Calu3 (cell line): ENCODE measurements around the gene SRRT. TPM values are rescaled to one million over a fixed set of nuclear protein-coding genes. Genes with fewer than 3 reads are reported as not detected.

ENCODE experiments used
- BruUV-seq: library from RNA; stranded (reverse); fragments of 400-500 nt; replicated peaks from 2 replicates; lab custom pipeline; 2021; lab: Mats Ljungman, UMichigan
- CTCF ChIA-PET: fragments of 300-600 bp; sonication (Branson Sonifier 250); formaldehyde crosslinking; loops from one replicate; lab custom pipeline; 2022; ENCODE audit warnings: antibody characterized with exemption; lab: Charles Lee
- DNase-seq: peaks from one replicate; pipeline ENCODE4 v3.0.0; 2022
- H3K27ac Mint-ChIP-seq: one replicate; pipeline ENCODE4 v1.8.0; 2022; ENCODE audit warnings: mixed read lengths; ENCODE audit not compliant: unreplicated experiment
- H3K27me3 Mint-ChIP-seq: one replicate; pipeline ENCODE4 v1.8.0; 2022; ENCODE audit warnings: mixed read lengths; ENCODE audit not compliant: unreplicated experiment
- H3K36me3 Mint-ChIP-seq: one replicate; pipeline ENCODE4 v1.8.0; 2022; ENCODE audit warnings: mild to moderate bottlenecking, moderate library complexity, mixed read lengths; ENCODE audit not compliant: insufficient read depth, unreplicated experiment
- H3K4me1 Mint-ChIP-seq: one replicate; pipeline ENCODE4 v1.8.0; 2022; ENCODE audit warnings: mild to moderate bottlenecking, low read depth, mixed read lengths; ENCODE audit not compliant: unreplicated experiment
- H3K4me3 Mint-ChIP-seq: one replicate; pipeline ENCODE4 v1.8.0; 2022; ENCODE audit warnings: mild to moderate bottlenecking, low read depth, moderate library complexity, mixed read lengths; ENCODE audit not compliant: unreplicated experiment
- H3K9me3 Mint-ChIP-seq: one replicate; pipeline ENCODE4 v1.8.0; 2022; ENCODE audit warnings: low read depth, mixed read lengths; ENCODE audit not compliant: unreplicated experiment
- intact Hi-C: fragments of 100-400 bp; cut with micrococcal nuclease; formaldehyde crosslinking; loops from one replicate; pipeline ENCODE4 v1.10.0; 2022; ENCODE audit not compliant: unreplicated experiment
- total RNA-seq: library from RNA; stranded (reverse); gene quantifications from 2 replicates; pipeline ENCODE4 v1.2.3, GENCODE V29; 2022
- TF ChIP-seq, protein P1 (sequence below): fragments of 200-600 bp; IDR thresholded peaks from one replicate; pipeline ENCODE4 v1.8.0; 2022; ENCODE audit warnings: antibody characterized with exemption; ENCODE audit not compliant: unreplicated experiment

Gene SRRT
- total RNA-seq, 1 experiment from 2014 or later: 151 TPM

DNA sequence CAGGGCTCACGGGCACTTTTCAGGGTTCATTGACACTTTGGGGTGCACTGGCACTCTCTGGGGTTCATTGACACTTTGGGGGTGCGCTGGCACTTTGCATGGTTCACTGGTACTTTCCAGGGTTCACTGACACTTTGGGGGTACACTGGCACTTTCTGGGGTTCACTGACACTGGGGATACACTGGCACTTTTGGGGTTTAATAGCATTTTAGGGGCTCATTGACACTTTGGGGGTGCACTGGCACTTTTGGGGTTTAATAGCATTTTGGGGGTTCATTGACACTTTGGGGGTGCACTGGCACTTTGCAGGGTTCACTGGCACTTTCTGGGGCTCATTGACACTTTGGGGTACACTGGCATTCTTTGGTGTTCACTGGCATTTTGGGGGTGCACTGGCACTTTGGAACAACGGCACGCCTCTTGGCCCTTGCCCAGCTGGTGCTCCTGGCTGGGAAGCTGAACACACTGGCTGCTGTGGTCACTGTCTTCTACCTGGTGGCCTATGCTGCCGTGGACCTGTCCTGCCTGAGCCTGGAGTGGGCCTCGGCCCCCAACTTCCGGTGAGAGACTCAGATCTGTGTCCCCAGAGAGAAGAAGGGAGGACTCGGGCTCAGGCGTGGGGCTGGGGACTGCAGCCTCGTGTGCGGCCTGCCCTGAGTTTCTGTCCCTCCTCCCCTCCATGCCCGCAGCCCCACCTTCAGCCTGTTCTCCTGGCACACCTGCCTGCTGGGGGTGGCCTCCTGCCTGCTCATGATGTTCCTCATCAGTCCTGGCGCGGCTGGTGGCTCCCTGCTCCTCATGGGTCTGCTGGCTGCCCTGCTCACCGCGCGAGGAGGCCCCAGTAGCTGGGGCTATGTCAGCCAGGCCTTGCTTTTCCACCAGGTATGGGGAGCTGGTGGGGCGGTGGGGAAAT is 13.9 kb upstream of the SRRT start:
- DNase-seq: no peak
- Mint-ChIP-seq H3K27ac (no peak overlapping the region), H3K9me3 (no peaks in the 10 kb centered on the region), H3K4me3 (no peak overlapping the region), H3K4me1 (no peaks in the 10 kb centered on the region), H3K36me3 (peaks cover 20% of the 10 kb centered on the region), H3K27me3 (no peaks in the 10 kb centered on the region)
- intact Hi-C loops: no loop called here
- TF ChIP-seq, protein P1, sequence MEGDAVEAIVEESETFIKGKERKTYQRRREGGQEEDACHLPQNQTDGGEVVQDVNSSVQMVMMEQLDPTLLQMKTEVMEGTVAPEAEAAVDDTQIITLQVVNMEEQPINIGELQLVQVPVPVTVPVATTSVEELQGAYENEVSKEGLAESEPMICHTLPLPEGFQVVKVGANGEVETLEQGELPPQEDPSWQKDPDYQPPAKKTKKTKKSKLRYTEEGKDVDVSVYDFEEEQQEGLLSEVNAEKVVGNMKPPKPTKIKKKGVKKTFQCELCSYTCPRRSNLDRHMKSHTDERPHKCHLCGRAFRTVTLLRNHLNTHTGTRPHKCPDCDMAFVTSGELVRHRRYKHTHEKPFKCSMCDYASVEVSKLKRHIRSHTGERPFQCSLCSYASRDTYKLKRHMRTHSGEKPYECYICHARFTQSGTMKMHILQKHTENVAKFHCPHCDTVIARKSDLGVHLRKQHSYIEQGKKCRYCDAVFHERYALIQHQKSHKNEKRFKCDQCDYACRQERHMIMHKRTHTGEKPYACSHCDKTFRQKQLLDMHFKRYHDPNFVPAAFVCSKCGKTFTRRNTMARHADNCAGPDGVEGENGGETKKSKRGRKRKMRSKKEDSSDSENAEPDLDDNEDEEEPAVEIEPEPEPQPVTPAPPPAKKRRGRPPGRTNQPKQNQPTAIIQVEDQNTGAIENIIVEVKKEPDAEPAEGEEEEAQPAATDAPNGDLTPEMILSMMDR: no peak
- BruUV-seq: no TSS peak
- CTCF ChIA-PET: no interaction called here

DNA sequence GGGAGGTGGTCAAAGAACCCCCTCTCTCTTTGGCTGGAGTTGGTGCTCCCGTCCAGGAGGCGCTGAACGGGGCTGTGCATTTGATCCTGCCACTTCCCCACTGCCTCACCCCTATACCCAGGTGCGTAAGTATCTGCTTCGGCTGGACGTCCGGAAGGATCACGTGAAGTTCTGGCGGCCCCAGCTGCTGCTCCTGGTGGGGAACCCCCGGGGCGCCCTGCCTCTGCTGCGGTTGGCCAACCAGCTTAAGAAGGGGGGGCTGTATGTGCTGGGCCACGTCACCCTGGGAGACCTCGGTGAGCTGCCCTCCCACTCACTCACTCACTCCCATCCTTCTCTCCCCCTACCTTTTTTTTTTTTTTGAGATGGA is 13.3 kb upstream of the SRRT start:
- Mint-ChIP-seq H3K9me3 (no peaks in the 10 kb centered on the region), H3K27me3 (no peaks in the 10 kb centered on the region), H3K4me3 (no peak overlapping the region), H3K27ac (no peak overlapping the region), H3K4me1 (no peaks in the 10 kb centered on the region), H3K36me3 (peaks cover 26% of the 10 kb centered on the region)
- CTCF ChIA-PET: no interaction called here
- TF ChIP-seq, protein P1: no peak
- no peak for DNase-seq
- intact Hi-C loops: no loop called here
- no TSS peak for BruUV-seq

DNA sequence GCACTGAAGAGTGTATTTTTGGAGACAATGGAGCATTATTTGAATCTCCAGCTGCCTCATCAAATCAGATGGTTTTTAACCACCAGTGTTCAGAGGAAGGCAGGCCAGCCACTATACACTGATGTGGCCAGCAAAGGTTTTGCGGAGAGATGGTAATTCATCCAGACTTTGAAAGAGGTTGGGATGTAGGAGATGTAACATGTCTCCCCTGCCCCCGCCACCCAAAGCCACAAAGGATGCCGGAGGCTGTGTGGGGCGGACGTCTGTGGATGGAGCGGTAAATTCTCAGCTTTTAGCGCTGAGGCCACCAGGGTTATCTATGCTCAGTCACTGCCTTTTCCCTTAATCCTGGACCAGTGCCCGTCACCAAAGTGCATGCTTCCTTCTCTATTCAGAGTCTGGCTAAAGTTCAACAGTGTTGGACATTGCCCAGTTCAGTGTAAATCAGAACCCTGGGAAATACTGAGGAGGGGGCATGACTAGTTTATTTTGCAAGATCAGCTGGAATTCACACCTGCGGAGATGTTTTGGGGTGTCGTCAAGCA is 11.4 kb upstream of the SRRT start:
- DNase-seq: no peak
- peaks cover 38% of the 10 kb centered on the region for H3K36me3 Mint-ChIP-seq
- BruUV-seq: no TSS peak
- TF ChIP-seq, protein P1: no peak
- intact Hi-C loops: no loop called here
- H3K9me3 Mint-ChIP-seq: no peaks in the 10 kb centered on the region
- no peaks in the 10 kb centered on the region for H3K27me3 Mint-ChIP-seq
- H3K27ac Mint-ChIP-seq: no peak overlapping the region
- CTCF ChIA-PET: no interaction called here
- no peaks in the 10 kb centered on the region for H3K4me1 Mint-ChIP-seq
- no peak overlapping the region for H3K4me3 Mint-ChIP-seq

DNA sequence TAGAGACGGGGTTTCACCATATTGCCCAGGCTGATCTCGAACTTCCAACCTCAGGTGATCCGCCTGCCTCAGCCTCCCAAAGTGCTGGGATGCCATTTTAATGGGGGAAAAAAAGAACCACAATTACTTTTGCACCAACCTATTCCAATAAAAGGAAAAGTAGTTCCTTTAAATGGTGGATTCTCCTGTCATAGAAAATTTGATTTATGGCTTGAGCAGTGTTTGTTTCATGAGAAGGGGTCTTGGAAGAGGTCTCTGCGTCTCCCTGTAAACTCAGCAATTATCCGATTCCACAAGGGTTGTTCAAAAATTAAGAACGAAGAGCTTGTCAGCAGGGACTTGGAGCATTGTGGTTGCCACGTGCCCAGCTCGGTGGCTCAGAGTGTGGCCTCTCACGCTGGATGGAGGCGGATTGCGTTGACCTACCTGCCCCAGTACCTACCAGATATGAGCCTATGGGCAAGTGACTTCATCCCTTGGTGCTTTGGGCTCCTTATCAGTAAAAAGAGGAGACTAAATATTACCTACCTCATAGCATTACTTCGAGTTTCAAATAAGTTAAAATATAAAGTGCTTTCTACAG is 10.5 kb upstream of the SRRT start:
- H3K36me3 Mint-ChIP-seq: peaks cover 44% of the 10 kb centered on the region
- CTCF ChIA-PET: no interaction called here

More for the DNA sequence above, 10.5 kb upstream of the SRRT start:
- intact Hi-C loops: no loop called here
- DNase-seq: no peak
- no peak overlapping the region for H3K4me3 Mint-ChIP-seq
- H3K27me3 Mint-ChIP-seq: no peaks in the 10 kb centered on the region
- H3K27ac Mint-ChIP-seq: no peak overlapping the region
- no TSS peak for BruUV-seq
- TF ChIP-seq, protein P1: no peak
- H3K4me1 Mint-ChIP-seq: no peaks in the 10 kb centered on the region
- no peaks in the 10 kb centered on the region for H3K9me3 Mint-ChIP-seq
